Smooth muscle cell (in vitro differentiated cells): ENCODE data around the gene POLR2J. TPM values are rescaled to one million over a fixed set of nuclear protein-coding genes. Genes with fewer than 3 reads are reported as not detected.

Source experiments
- DNase-seq: peaks from one replicate; lab custom pipeline; 2025; ENCODE audit not compliant: unreplicated experiment; lab: John Stamatoyannopoulos, UW
- H2AFZ ChIP-seq: fragments of 200-600 bp; sonication (generic); 2 replicates; pipeline ENCODE4 v1.6.0; 2016; ENCODE audit warnings: antibody characterized with exemption, low read depth, mild to moderate bottlenecking
- H3F3A ChIP-seq: fragments of 200-600 bp; sonication (generic); 2 replicates; pipeline ENCODE4 v1.6.0; 2017; ENCODE audit warnings: antibody characterized with exemption, low read depth
- H3K27ac ChIP-seq: fragments of 200-600 bp; sonication (generic); 2 replicates; pipeline ENCODE4 v1.5.1; 2016; ENCODE audit warnings: low read depth, mild to moderate bottlenecking
- H3K27me3 ChIP-seq: fragments of 200-600 bp; sonication (generic); 2 replicates; pipeline ENCODE4 v1.6.1; 2016; ENCODE audit warnings: low read depth, mild to moderate bottlenecking
- H3K36me3 ChIP-seq: fragments of 200-600 bp; sonication (generic); 2 replicates; pipeline ENCODE4 v1.5.1; 2016; ENCODE audit warnings: low read depth
- H3K4me1 ChIP-seq: fragments of 200-600 bp; sonication (generic); 2 replicates; pipeline ENCODE4 v1.5.1; 2016; ENCODE audit warnings: low read depth
- H3K4me2 ChIP-seq: fragments of 200-600 bp; sonication (generic); 2 replicates; pipeline ENCODE4 v1.6.0; 2016; ENCODE audit warnings: mild to moderate bottlenecking
- H3K4me3 ChIP-seq: fragments of 200-600 bp; sonication (generic); 2 replicates; pipeline ENCODE4 v1.5.1; 2016; ENCODE audit warnings: mild to moderate bottlenecking
- H3K79me2 ChIP-seq: fragments of 200-600 bp; sonication (generic); 2 replicates; pipeline ENCODE4 v1.6.0; 2016; ENCODE audit warnings: low read depth, mild to moderate bottlenecking
- H3K9ac ChIP-seq: fragments of 200-600 bp; sonication (generic); 2 replicates; pipeline ENCODE4 v1.6.0; 2016; ENCODE audit warnings: low read depth
- H3K9me3 ChIP-seq: fragments of 200-600 bp; sonication (generic); replicated peaks from 2 replicates; pipeline ENCODE4 v1.5.1; 2016; ENCODE audit warnings: low read depth
- H4K20me1 ChIP-seq: fragments of 200-600 bp; sonication (generic); 2 replicates; pipeline ENCODE4 v1.6.0; 2016; ENCODE audit warnings: low read depth
- WGBS: methylation state at CpG from one replicate; pipeline ENCODE4 v1.1.7; 2016; ENCODE audit warnings: low lambda C conversion rate; 5-methylcytosine and 5-hydroxymethylcytosine counted together
- polyA plus RNA-seq: library from polyadenylated mRNA; unstranded; fragments of >200 nt; fragmentation: Nextera tagmentation; extraction: Ambion mirVana; gene quantifications from 2 replicates; pipeline ENCODE4 v1.2.1, GENCODE V29; 2016
- total RNA-seq: library from RNA; depleted of rRNA; stranded (reverse); fragments of >200 nt; gene quantifications from 2 replicates; pipeline ENCODE4 v1.2.3, GENCODE V29; 2014
- TF ChIP-seq, protein P1 (sequence below): fragments of 200-600 bp; sonication (generic); IDR thresholded peaks from 2 replicates; pipeline ENCODE4 v1.5.1; 2017; ENCODE audit warnings: borderline replicate concordance, mild to moderate bottlenecking, antibody characterized with exemption; ENCODE audit not compliant: insufficient read depth, poor library complexity, severe bottlenecking

The POLR2J gene
- total and polyA plus RNA-seq, 2 experiments from 2014 or later: 13.1 to 92.2 TPM

DNA sequence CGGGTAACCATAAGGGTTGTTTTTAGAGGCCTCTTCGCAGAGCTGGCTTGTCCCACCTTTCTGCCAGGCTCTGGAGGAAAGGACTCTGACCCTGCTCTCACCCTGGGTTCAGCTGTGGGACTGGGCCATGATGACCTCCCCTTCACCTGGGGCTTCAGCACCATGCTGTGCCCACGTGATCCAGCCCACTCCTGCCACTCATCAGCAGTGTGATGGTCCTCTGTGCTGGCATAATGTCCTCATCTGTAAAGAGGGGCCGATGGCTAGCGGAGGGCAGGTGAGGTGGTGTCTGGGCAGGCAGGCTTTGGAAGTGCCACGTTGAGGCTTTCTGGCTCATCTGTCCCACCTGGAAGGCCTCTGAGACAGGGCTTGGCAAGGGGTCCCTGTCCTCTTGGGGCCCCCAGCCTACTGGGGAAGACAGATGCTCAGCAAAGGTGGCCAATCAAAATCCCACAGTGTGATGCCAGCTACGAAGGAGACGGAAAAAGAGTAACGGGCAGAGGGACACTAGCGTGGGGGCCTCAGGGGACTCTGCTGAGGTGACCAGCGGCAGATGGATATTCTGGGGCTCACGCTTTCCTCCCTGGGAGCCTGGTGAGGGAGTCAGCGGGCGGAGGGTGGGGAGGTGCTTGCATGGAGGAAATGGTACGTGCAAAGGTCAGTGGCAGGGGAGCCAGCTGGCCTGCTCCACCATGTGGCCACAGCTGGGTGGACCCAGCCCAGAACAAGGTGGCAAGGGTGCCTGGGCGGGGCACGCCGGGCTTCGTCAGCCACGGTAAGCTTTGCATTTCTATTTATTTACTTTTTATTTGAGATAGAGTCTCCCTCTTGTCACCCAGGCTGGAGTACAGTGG is 8.5 kb downstream of the POLR2J start:
- Histone ChIP-seq H2AFZ (no peak overlapping the region), H3K79me2 (no peaks in the 10 kb centered on the region), H4K20me1 (peaks cover 4% of the 10 kb centered on the region), H3K36me3 (no peaks in the 10 kb centered on the region), H3K27me3 (no peaks in the 10 kb centered on the region), H3K4me1 (no peaks in the 10 kb centered on the region), H3K27ac (no peak overlapping the region), H3K4me3 (no peak overlapping the region), H3K9ac (no peak overlapping the region), H3F3A (no peaks in the 10 kb centered on the region), H3K9me3 (no peaks in the 10 kb centered on the region), H3K4me2 (no peak overlapping the region)
- TF ChIP-seq, protein P1, sequence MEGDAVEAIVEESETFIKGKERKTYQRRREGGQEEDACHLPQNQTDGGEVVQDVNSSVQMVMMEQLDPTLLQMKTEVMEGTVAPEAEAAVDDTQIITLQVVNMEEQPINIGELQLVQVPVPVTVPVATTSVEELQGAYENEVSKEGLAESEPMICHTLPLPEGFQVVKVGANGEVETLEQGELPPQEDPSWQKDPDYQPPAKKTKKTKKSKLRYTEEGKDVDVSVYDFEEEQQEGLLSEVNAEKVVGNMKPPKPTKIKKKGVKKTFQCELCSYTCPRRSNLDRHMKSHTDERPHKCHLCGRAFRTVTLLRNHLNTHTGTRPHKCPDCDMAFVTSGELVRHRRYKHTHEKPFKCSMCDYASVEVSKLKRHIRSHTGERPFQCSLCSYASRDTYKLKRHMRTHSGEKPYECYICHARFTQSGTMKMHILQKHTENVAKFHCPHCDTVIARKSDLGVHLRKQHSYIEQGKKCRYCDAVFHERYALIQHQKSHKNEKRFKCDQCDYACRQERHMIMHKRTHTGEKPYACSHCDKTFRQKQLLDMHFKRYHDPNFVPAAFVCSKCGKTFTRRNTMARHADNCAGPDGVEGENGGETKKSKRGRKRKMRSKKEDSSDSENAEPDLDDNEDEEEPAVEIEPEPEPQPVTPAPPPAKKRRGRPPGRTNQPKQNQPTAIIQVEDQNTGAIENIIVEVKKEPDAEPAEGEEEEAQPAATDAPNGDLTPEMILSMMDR: no peak
- 86% methylated on average over 20 of the region's 20 CpGs for WGBS
- no peak for DNase-seq

- H3K4me1 ChIP-seq: no peaks in the 10 kb centered on the region
- TF ChIP-seq, protein P1: no peak
- DNase-seq: no peak
- WGBS: 94% methylated on average over 24 of the region's 24 CpGs
- H3K9ac ChIP-seq: no peak overlapping the region
- H3K36me3 ChIP-seq: no peaks in the 10 kb centered on the region
- H4K20me1 ChIP-seq: peaks cover 4% of the 10 kb centered on the region
- H3K27ac ChIP-seq: no peak overlapping the region
- H3K9me3 ChIP-seq: no peaks in the 10 kb centered on the region
- H3K4me2 ChIP-seq: no peak overlapping the region
- peaks cover 2% of the 10 kb centered on the region for H3K79me2 ChIP-seq
- no peak overlapping the region for H3K4me3 ChIP-seq
- no peaks in the 10 kb centered on the region for H3F3A ChIP-seq
- H2AFZ ChIP-seq: no peak overlapping the region
- H3K27me3 ChIP-seq: no peaks in the 10 kb centered on the region
Observed at GRCh38 chr7:102469351-102469971, 9.3 kb downstream of the POLR2J start.

DNA sequence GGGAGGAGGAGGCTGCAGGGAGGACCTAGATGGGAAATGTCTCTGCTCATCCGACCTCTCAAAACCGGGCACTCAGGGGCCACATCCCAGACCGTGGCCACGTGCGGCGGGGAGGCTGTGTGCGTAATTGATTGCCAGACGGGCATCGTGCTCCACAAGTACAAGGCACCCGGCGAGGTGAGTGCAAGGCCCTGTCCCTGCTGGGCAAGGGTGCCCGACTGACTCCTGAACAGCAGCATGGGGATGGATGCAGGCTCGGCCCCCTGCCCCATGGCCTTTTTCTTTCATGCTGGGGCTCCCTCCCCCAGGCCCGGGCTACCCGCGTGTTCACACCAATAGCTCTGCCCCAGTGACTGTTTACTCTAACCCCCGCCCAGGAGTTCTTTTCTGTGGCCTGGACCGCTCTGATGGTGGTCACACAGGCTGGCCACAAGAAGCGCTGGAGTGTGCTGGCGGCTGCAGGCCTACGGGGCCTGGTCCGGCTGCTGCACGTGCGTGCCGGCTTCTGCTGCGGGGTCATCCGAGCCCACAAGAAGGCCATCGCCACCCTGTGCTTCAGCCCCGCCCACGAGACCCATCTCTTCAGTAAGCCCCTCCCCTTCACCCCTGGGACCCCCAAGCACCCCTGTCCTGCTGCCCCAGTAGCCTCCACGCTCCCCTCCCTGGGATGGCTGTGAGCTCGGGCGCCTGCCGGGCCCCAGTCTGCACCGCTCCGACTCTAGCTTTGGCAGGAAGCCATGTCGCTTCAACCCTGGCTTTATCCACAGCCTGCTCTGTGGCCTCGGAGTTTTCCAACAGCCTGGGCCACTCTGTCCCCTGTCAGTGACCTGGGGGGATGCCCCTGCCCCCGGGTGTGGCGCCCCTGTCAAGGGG is 10.0 kb downstream of the POLR2J start:
- Histone ChIP-seq H2AFZ (no peak overlapping the region), H3K79me2 (peaks cover 9% of the 10 kb centered on the region), H3K27me3 (no peaks in the 10 kb centered on the region), H3K27ac (no peak overlapping the region), H3K4me2 (no peak overlapping the region), H3F3A (no peaks in the 10 kb centered on the region), H3K4me3 (no peak overlapping the region), H3K36me3 (no peaks in the 10 kb centered on the region), H3K9ac (no peak overlapping the region), H4K20me1 (peaks cover 4% of the 10 kb centered on the region), H3K9me3 (no peaks in the 10 kb centered on the region), H3K4me1 (peaks cover 4% of the 10 kb centered on the region)
- TF ChIP-seq, protein P1: no peak
- no peak for DNase-seq
- 97% methylated on average over 37 of the region's 40 CpGs for WGBS
